HG02970 (cell line): ENCODE results near the gene DNAJC18.

Experiments used
- ATAC-seq: cut with Tn5 transposase; IDR thresholded peaks from one replicate; pipeline ENCODE4 v1.9.1; 2021; ENCODE audit warnings: mild to moderate bottlenecking, moderate library complexity, moderate number of reproducible peaks; ENCODE audit not compliant: unreplicated experiment, low FRiP score

Gene DNAJC18

GRCh38 chr5:139406963-139407362 is 32.4 kb downstream of the DNAJC18 start:
- ATAC-seq = no peak

- ATAC-seq = no peak
Measured at GRCh38 chr5:139404484-139404840, 34.9 kb downstream of the DNAJC18 start.

GRCh38 chr5:139403787-139404483 is 35.4 kb downstream of the DNAJC18 start, which contains the start of gene SPATA24:
TSS of gene SPATA24 (minus strand) at chr5:139404089. CDS start at chr5:139404060, 29 bp downstream.
- peak; percentile 81 for ATAC-seq

GRCh38 chr5:139403418-139403786 is 35.9 kb downstream of the DNAJC18 start:
- ATAC-seq = no peak

GRCh38 chr5:139402561-139403158 is 36.7 kb downstream of the DNAJC18 start:
- no peak for ATAC-seq

GRCh38 chr5:139401546-139401945 is 37.8 kb downstream of the DNAJC18 start:
- no peak for ATAC-seq

GRCh38 chr5:139399501-139400121 is 39.7 kb downstream of the DNAJC18 start:
- ATAC-seq = no peak

- no peak for ATAC-seq
Measured at GRCh38 chr5:139397921-139398320, 41.4 kb downstream of the DNAJC18 start.

GRCh38 chr5:139396691-139397090 is 42.6 kb downstream of the DNAJC18 start:
- ATAC-seq = no peak

GRCh38 chr5:139395844-139396640 is 43.3 kb downstream of the DNAJC18 start:
- ATAC-seq = no peak

GRCh38 chr5:139394654-139395566 is 44.4 kb downstream of the DNAJC18 start, which contains the start of gene PROB1:
TSS of gene PROB1 (minus strand) at chr5:139395104. CDS start at chr5:139395081, 23 bp downstream.
- ATAC-seq = no peak

- no peak for ATAC-seq
Measured at GRCh38 chr5:139394123-139394653, 45.1 kb downstream of the DNAJC18 start.

GRCh38 chr5:139393497-139394122 is 45.7 kb downstream of the DNAJC18 start:
- ATAC-seq = no peak

- ATAC-seq = peak; percentile 43
Measured at GRCh38 chr5:139392678-139393496, 46.4 kb downstream of the DNAJC18 start.

GRCh38 chr5:139392324-139392677 is 47.0 kb downstream of the DNAJC18 start:
- peak; percentile 10 for ATAC-seq

- no peak for ATAC-seq
Measured at GRCh38 chr5:139391570-139392323, 47.6 kb downstream of the DNAJC18 start.

GRCh38 chr5:139390639-139391569 is 48.4 kb downstream of the DNAJC18 start:
- ATAC-seq = no peak
